ENCODE measurements around the gene MBOAT7. TPM values are rescaled to one million over a fixed set of nuclear protein-coding genes. Genes with fewer than 3 reads are reported as not detected.

MBOAT7 gene
- total and polyA plus RNA-seq, 2 of the 8 experiments (the other 6 are each of a cell fraction or from before 2014, with no cell fraction given): 85.5 to 90.9 TPM

- TF ChIP-seq JUN (IDR thresholded peaks at IDR 0.05; ENCODE audit: low read depth, low read length) (no peak), POU5F1 (IDR thresholded peaks at IDR 0.05; ENCODE audit: low read depth, low read length) (no peak), RBBP5 (IDR thresholded peaks at IDR 0.05; ENCODE audit: borderline replicate concordance, low read depth, low read length) (no peak), SP1 (IDR thresholded peaks at IDR 0.05; ENCODE audit: low read depth, low read length) (no peak)
Measured at GRCh38 chr19:54124393-54124792, 65.0 kb downstream of the MBOAT7 start (continued).
